Measurements from ENCODE around the gene SCAPER.

GRCh38 chr15:76905855-76906254, 715 bp upstream of the SCAPER start:
- TF ChIP-seq ZNF302 (tag by site-specific recombination; IDR thresholded peaks at IDR 0.05; ENCODE audit: low read depth) (no peak), CTCF (tag by site-specific recombination; IDR thresholded peaks at IDR 0.05) (no peak), ZNF629 (tag by site-specific recombination; IDR thresholded peaks at IDR 0.05) (no peak), TCF7L2 (IDR thresholded peaks at IDR 0.05; ENCODE audit: borderline replicate concordance, low read depth, low read length) (no peak), ZNF792 (tag by site-specific recombination; IDR thresholded peaks at IDR 0.05) (no peak), PBX3 (CRISPR knock-in tag; IDR thresholded peaks at IDR 0.05) (no peak), ZNF24 (tag by site-specific recombination; IDR thresholded peaks at IDR 0.05) (no peak), ZSCAN30 (tag by site-specific recombination; IDR thresholded peaks at IDR 0.05) (no peak), ZNF510 (tag by site-specific recombination; IDR thresholded peaks at IDR 0.05; ENCODE audit: insufficient replicate concordance) (no peak), ZNF362 (tag by site-specific recombination; IDR thresholded peaks at IDR 0.05) (no peak), ZFHX2 (tag by site-specific recombination; conservative IDR thresholded peaks at IDR 0.05) (no peak), ZNF274 (IDR thresholded peaks at IDR 0.05; ENCODE audit: low read length) (no peak), ZNF274 (tag by site-specific recombination; IDR thresholded peaks at IDR 0.05; ENCODE audit: borderline replicate concordance) (no peak)

Data from HEK293 (cell line).